ENCODE results near the gene MB21D2. TPM values are rescaled to one million over a fixed set of nuclear protein-coding genes. Genes with fewer than 3 reads are reported as not detected.

Gene MB21D2
- total and polyA plus RNA-seq, 2 experiments from 2014 or later = 4.0 to 5.2 TPM

GRCh38 chr3:192848371-192849233 is 69.1 kb downstream of the MB21D2 start:
- DNase-seq (ENCODE audit: low read depth in 1 of 2, low spot score in 1 of 2) = no peak
- no peaks in the 10 kb centered on the region for H3K9me3 ChIP-seq (ENCODE audit: low read depth)
- peaks cover 32% of the 10 kb centered on the region for H3K27me3 ChIP-seq
- no peaks in the 10 kb centered on the region for H3K36me3 ChIP-seq
- no peak overlapping the region for H3K4me3 ChIP-seq
- no peak for TF ChIP-seq CTCF (IDR thresholded peaks at IDR 0.05; ENCODE audit: low read depth, low read length)
- H3K4me1 ChIP-seq (ENCODE audit: low read depth) = peaks cover 14% of the 10 kb centered on the region
- no peak overlapping the region for H3K27ac ChIP-seq

GRCh38 chr3:192847941-192848340 is 69.7 kb downstream of the MB21D2 start:
- H3K4me3 ChIP-seq = no peak overlapping the region
- H3K9me3 ChIP-seq (ENCODE audit: low read depth) = no peaks in the 10 kb centered on the region
- H3K4me1 ChIP-seq (ENCODE audit: low read depth) = peaks cover 18% of the 10 kb centered on the region
- H3K36me3 ChIP-seq = no peaks in the 10 kb centered on the region
- H3K27me3 ChIP-seq = peaks cover 32% of the 10 kb centered on the region
- no peak for TF ChIP-seq CTCF (IDR thresholded peaks at IDR 0.05; ENCODE audit: low read depth, low read length)
- peak in 1 of 2 donors; percentile 48 for DNase-seq (ENCODE audit: low read depth in 1 of 2, low spot score in 1 of 2)
- H3K27ac ChIP-seq = no peak overlapping the region

GRCh38 chr3:192845526-192845855 is 72.2 kb downstream of the MB21D2 start:
- DNase-seq (ENCODE audit: low read depth in 1 of 2, low spot score in 1 of 2) = no peak
- H3K9me3 ChIP-seq (ENCODE audit: low read depth) = no peaks in the 10 kb centered on the region

GRCh38 chr3:192844836-192845525 is 72.7 kb downstream of the MB21D2 start:
- H3K27me3 ChIP-seq = peaks cover 42% of the 10 kb centered on the region
- H3K27ac ChIP-seq = no peak overlapping the region
- no peak for DNase-seq (ENCODE audit: low read depth in 1 of 2, low spot score in 1 of 2)
- no peaks in the 10 kb centered on the region for H3K9me3 ChIP-seq (ENCODE audit: low read depth)
- H3K4me3 ChIP-seq = no peak overlapping the region
- H3K4me1 ChIP-seq (ENCODE audit: low read depth) = peaks cover 18% of the 10 kb centered on the region
- TF ChIP-seq CTCF (IDR thresholded peaks at IDR 0.05; ENCODE audit: low read depth, low read length) = no peak
- H3K36me3 ChIP-seq = no peaks in the 10 kb centered on the region

More at GRCh38 chr3:192845526-192845855, 72.2 kb downstream of the MB21D2 start:
- Histone ChIP-seq H3K4me3 (no peak overlapping the region), H3K27ac (no peak overlapping the region), H3K27me3 (peaks cover 40% of the 10 kb centered on the region), H3K4me1 (ENCODE audit: low read depth) (peaks cover 18% of the 10 kb centered on the region), H3K36me3 (no peaks in the 10 kb centered on the region)
- TF ChIP-seq CTCF (IDR thresholded peaks at IDR 0.05; ENCODE audit: low read depth, low read length) = no peak

GRCh38 chr3:192844486-192844765 is 73.2 kb downstream of the MB21D2 start:
- no peak for TF ChIP-seq CTCF (IDR thresholded peaks at IDR 0.05; ENCODE audit: low read depth, low read length)
- Histone ChIP-seq H3K27ac (no peak overlapping the region), H3K9me3 (ENCODE audit: low read depth) (no peaks in the 10 kb centered on the region), H3K4me1 (ENCODE audit: low read depth) (peaks cover 18% of the 10 kb centered on the region), H3K36me3 (no peaks in the 10 kb centered on the region), H3K27me3 (peaks cover 42% of the 10 kb centered on the region), H3K4me3 (no peak overlapping the region)
- no peak for DNase-seq (ENCODE audit: low read depth in 1 of 2, low spot score in 1 of 2)
